B cell (primary cell): ENCODE results near the gene VSTM2L. TPM values are rescaled to one million over a fixed set of nuclear protein-coding genes. Genes with fewer than 3 reads are reported as not detected.

Source experiments
- polyA plus RNA-seq: library from polyadenylated mRNA; depleted of rRNA; stranded (reverse); fragments of >200 nt; gene quantifications from 2 replicates; pipeline ENCODE4 v1.2.3, GENCODE V29; 2012
- total RNA-seq, 2 donors: library from RNA; stranded (reverse); fragments of 120-200 nt in 1 of 2; gene quantifications; 1 replicate in 1 of 2; 2 replicates in 1 of 2; pipeline versions ENCODE4 v1.2.3 to v1.2.4, GENCODE V29; 2013 to 2022

The VSTM2L gene
- total and polyA plus RNA-seq, 2 donors (not counting 1 experiment from before 2014, with no cell fraction given), result 0.25 TPM; not detected in 1

Other genes with a start within 250 kb of the VSTM2L start
- 64.7 and 64.8 TPM in 2 replicates for gene CTNNBL1, start 209.1 kb upstream of the VSTM2L start, total RNA-seq
- 23.5 and 25.3 TPM in 2 replicates for gene CTNNBL1, start 209.1 kb upstream of the VSTM2L start, polyA plus RNA-seq
- gene TTI1, start 130.3 kb downstream of the VSTM2L start, total RNA-seq, result 33.9 and 34.5 TPM in 2 replicates
- 12.9 and 13.9 TPM in 2 replicates for gene TTI1, start 130.3 kb downstream of the VSTM2L start, polyA plus RNA-seq
- gene RPRD1B, start 130.6 kb downstream of the VSTM2L start, total RNA-seq, result 54.9 and 55.9 TPM in 2 replicates
- gene RPRD1B, start 130.6 kb downstream of the VSTM2L start, polyA plus RNA-seq, result 6.0 and 10.2 TPM in 2 replicates